ENCODE data around the gene SERTAD1.

GRCh38 chr19:40461669-40462221 is 36.0 kb upstream of the SERTAD1 start:
- TF ChIP-seq TAF1 (IDR thresholded peaks at IDR 0.05; ENCODE audit: borderline replicate concordance, insufficient read depth, low read length) (no peak), POLR2AphosphoS5 (IDR thresholded peaks at IDR 0.05; ENCODE audit: low read depth, low read length) (no peak), REST (IDR thresholded peaks at IDR 0.05; ENCODE audit: insufficient read depth in 1 of 2, low read depth in 2 of 2, low read length in 2 of 2) (no peak)

Measured in PFSK-1 (cell line).